ENCODE results near the gene ZNF891. TPM values are rescaled to one million over a fixed set of nuclear protein-coding genes. Genes with fewer than 3 reads are reported as not detected.

Gene ZNF891
- total and polyA plus RNA-seq, 7 experiments from 2014 or later, result 0.56 to 7.9 (median 4.0) TPM

Other genes with a start within 250 kb of the ZNF891 start
- gene CHFR, start 242.7 kb downstream of the ZNF891 start, total RNA-seq, result 10 to 100 TPM; 66.7 to 97.8 (median 81.7) TPM
- 10 to 100 TPM; 25.2 to 44.4 TPM for gene CHFR, start 242.7 kb downstream of the ZNF891 start, polyA plus RNA-seq
- gene ZNF605, start 174.0 kb downstream of the ZNF891 start, total RNA-seq, result 10 to 100 TPM in 3 of 5 experiments, 1 to 10 TPM in 2; 5.4 to 17.8 (median 11.8) TPM
- gene ZNF605, start 174.0 kb downstream of the ZNF891 start, polyA plus RNA-seq, result 1 to 10 TPM in 1 of 2 donors, under 1 TPM in 1; 0.98 to 1.6 TPM
- gene ZNF26, start 143.9 kb downstream of the ZNF891 start, total RNA-seq, result 10 to 100 TPM; 16.0 to 38.8 (median 33.6) TPM
- gene ZNF26, start 143.9 kb downstream of the ZNF891 start, polyA plus RNA-seq, result 10 to 100 TPM; 12.6 to 27.8 TPM
- 10 to 100 TPM; 27.4 to 52.7 (median 31.6) TPM for gene ZNF84, start 92.8 kb downstream of the ZNF891 start, total RNA-seq
- gene ZNF84, start 92.8 kb downstream of the ZNF891 start, polyA plus RNA-seq, result 10 to 100 TPM; 22.5 to 22.6 TPM
- 10 to 100 TPM; 11.2 to 29.9 (median 16.0) TPM for gene ZNF140, start 49.4 kb downstream of the ZNF891 start, total RNA-seq
- gene ZNF140, start 49.4 kb downstream of the ZNF891 start, polyA plus RNA-seq, result 10 to 100 TPM; 22.9 to 30.7 TPM
- 10 to 100 TPM in 4 of 5 experiments, 1 to 10 TPM in 1; 5.2 to 35.0 (median 29.2) TPM for gene ZNF10, start 353 bp upstream of the ZNF891 start, total RNA-seq
- gene ZNF10, start 353 bp upstream of the ZNF891 start, polyA plus RNA-seq, result 10 to 100 TPM; 13.7 to 14.5 TPM
- 10 to 100 TPM; 13.6 to 38.6 (median 18.6) TPM for gene ZNF268, start 51.2 kb upstream of the ZNF891 start, total RNA-seq
- 10 to 100 TPM; 18.2 to 29.0 TPM for gene ZNF268, start 51.2 kb upstream of the ZNF891 start, polyA plus RNA-seq
- gene ANHX, start 105.6 kb upstream of the ZNF891 start, total RNA-seq, result not detected
- not detected for gene ANHX, start 105.6 kb upstream of the ZNF891 start, polyA plus RNA-seq